Heart left ventricle (tissue), 16 donors: ENCODE results near the gene UBE4B. TPM values are rescaled to one million over a fixed set of nuclear protein-coding genes. Genes with fewer than 3 reads are reported as not detected.

Experiments used
- ATAC-seq, 4 donors: fragments of 200-7000 bp; cut with Tn5 transposase; one replicate each; pipeline ENCODE4 v1.9.1; 2020 to 2022; ENCODE audit warnings: moderate library complexity in 4 of 4, mild to moderate bottlenecking in 3 of 4, moderate number of reproducible peaks in 1 of 4
- DNase-seq, 5 donors: peaks; one replicate each; pipeline ENCODE4 v3.0.0-alpha.2; 2020
- H3K27ac ChIP-seq, 12 donors: fragments of 200-600 bp; sonication (generic) in 4 of 12; one replicate each; pipeline versions ENCODE4 v1.5.0 to v1.8.0; 2016 to 2022; ENCODE audit warnings: mild to moderate bottlenecking in 2 of 12
- H3K27me3 ChIP-seq, 9 donors: fragments of 200-600 bp; sonication (generic) in 2 of 9; one replicate each; pipeline versions ENCODE4 v1.5.1 to v1.8.0; 2016 to 2022; ENCODE audit warnings: mild to moderate bottlenecking in 3 of 9
- H3K36me3 ChIP-seq, 9 donors: fragments of 200-600 bp; sonication (generic) in 2 of 9; one replicate each; pipeline versions ENCODE4 v1.5.0 to v1.8.0; 2018 to 2022; ENCODE audit warnings: mild to moderate bottlenecking in 2 of 9
- H3K4me1 ChIP-seq, 12 donors: fragments of 200-600 bp; sonication (generic) in 4 of 12; one replicate each; pipeline versions ENCODE4 v1.5.0 to v1.8.0; 2016 to 2022; ENCODE audit warnings: mild to moderate bottlenecking in 3 of 12
- H3K4me3 ChIP-seq, 12 donors: fragments of 200-600 bp; sonication (generic) in 4 of 12; one replicate each; pipeline versions ENCODE4 v1.5.0 to v1.8.0; 2017 to 2022; ENCODE audit warnings: mild to moderate bottlenecking in 9 of 12, moderate library complexity in 4 of 12
- H3K9me3 ChIP-seq, 12 donors: fragments of 200-600 bp; sonication (generic) in 4 of 12; one replicate each; pipeline versions ENCODE4 v1.5.0 to v1.8.0; 2016 to 2022; ENCODE audit warnings: mild to moderate bottlenecking in 1 of 12
- CTCF ChIP-seq, 12 donors: fragments of 200-600 bp; sonication (generic) in 4 of 12; IDR thresholded peaks; one replicate each; pipeline versions ENCODE4 v1.5.0 to v1.8.0; 2018 to 2022; ENCODE audit warnings: antibody characterized with exemption in 12 of 12, mild to moderate bottlenecking in 5 of 12
- POLR2A ChIP-seq, 2 donors: fragments of 450-650 bp; IDR thresholded peaks; one replicate each; pipeline ENCODE4 v1.6.1; 2017; ENCODE audit warnings: antibody characterized with exemption in 2 of 2, mild to moderate bottlenecking in 2 of 2, moderate library complexity in 2 of 2
- WGBS, 4 donors: extraction: QIAGEN DNeasy Blood & Tissue Kit in 2 of 4; methylation state at CpG; one replicate each; pipeline versions ENCODE4 v1.1.5 to v1.1.7; 2013 to 2018; 5-methylcytosine and 5-hydroxymethylcytosine counted together
- intact Hi-C, 10 donors: fragments of 100-400 bp; cut with DNase I; formaldehyde crosslinking; loops; one replicate each; pipeline versions ENCODE4 v1.11.1 to v1.14.2; 2022
- polyA plus RNA-seq, 2 donors: library from polyadenylated mRNA; stranded (reverse); fragments of 200-250 nt; gene quantifications; one replicate each; pipeline ENCODE4 v1.2.3, GENCODE V29; 2013
- total RNA-seq, 9 donors: library from RNA; depleted of rRNA in 2 of 9; stranded (reverse); fragments of >200 nt in 2 of 9; fragmentation: NEBNext Ultra II Directional in 3 of 9; extraction: Animal tissue kit (Norgen Biotek cat#: 25700) in 3 of 9; gene quantifications; one replicate each; pipeline versions ENCODE4 v1.1.0 to v1.2.4, GENCODE V29; 2016 to 2023
- donor health status: ischemic (EF 13 %, LVEDD 7.1; RV severe dilation, severe dysfunction).
- donor health status: healthy with polysubstance abuse.
- donor health status: DM: no; HTN: yes; CAD: no.
- donor health status: DM: no; HTN: no; CAD: no.
- donor health status: ischemic (EF 25% LVEDD 6.9; RV normal size, moderate dysfunction).
- donor health status: ischemic (EF 25% LVEDD 5.7; RV mildly dilated, moderate dysfunction).
- donor health status: healthy.
- donor health status: DM: yes; HTN: yes; CAD: no.
- donor health status: ischemic (EF 35%, LVEDD 5.7; RV mildly dilated, moderate dysfunction).
- donor health status: nonischemic (EF 11% LVEDD 7.7; RV severe dilation, severe dysfunction).
- donor health status: DM: yes; HTN: yes; CAD: no.
- donor health status: PGD.
- donor health status: ischemic (EF 29% LVEDD 5.4; RV normal size, mild dysfunction).
- donor health status: nonischemic (EF 23%, LVEDD 6.1; RV moderate dilation, normal function).

UBE4B gene
- total and polyA plus RNA-seq, 11 donors = 18.5 to 132 (median 67.3) TPM

GRCh38 chr1:10173582-10173981 is 140.8 kb downstream of the UBE4B start:
- intact Hi-C loops = no loop called here
- no peak overlapping the region for H3K27ac ChIP-seq
- H3K4me1 ChIP-seq = peaks cover 0 to 4% (median 0%) of the 10 kb centered on the region in 12 donors
- DNase-seq (no peak), ATAC-seq (no peak)
- peaks cover 0 to 7% (median 0%) of the 10 kb centered on the region in 12 donors for H3K9me3 ChIP-seq
- H3K27me3 ChIP-seq = no peaks in the 10 kb centered on the region
- peaks cover 0 to 83% (median 75%) of the 10 kb centered on the region in 9 donors for H3K36me3 ChIP-seq
- TF ChIP-seq CTCF (IDR thresholded peaks at IDR 0.05) = no peak
- TF ChIP-seq POLR2A (IDR thresholded peaks at IDR 0.05) = no peak
- H3K4me3 ChIP-seq = no peak overlapping the region
- 91 to 97% (median 95%) methylated on average over 10 of the region's 10 CpGs for WGBS, 4 donors

DNA sequence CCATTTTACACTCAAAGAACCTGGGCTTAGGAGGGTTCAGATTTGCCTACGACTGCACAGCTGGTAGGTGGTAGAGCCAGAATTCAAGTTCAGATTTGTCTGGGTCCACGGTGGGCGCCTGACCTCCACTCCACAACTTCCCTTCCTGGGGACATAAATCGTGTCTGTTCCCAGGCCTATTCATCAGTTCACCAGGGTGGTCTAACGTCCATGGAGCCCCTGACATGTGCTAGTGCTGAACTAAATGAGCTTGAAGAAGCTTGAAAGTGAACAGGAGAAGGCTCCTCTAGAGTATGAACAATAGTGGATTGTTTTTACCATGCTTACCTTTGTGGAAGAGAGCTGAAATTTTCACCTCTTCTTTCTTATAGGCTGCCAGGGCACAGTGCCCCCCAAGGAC is 145.1 kb downstream of the UBE4B start:
- DNase-seq (no peak), ATAC-seq (no peak)
- 83 to 89% (median 85%) methylated on average over 5 of the region's 5 CpGs for WGBS, 4 donors
- H3K4me1 ChIP-seq = no peaks in the 10 kb centered on the region
- no peak for TF ChIP-seq CTCF (IDR thresholded peaks at IDR 0.05)
- no peak for TF ChIP-seq POLR2A (IDR thresholded peaks at IDR 0.05)
- no peak overlapping the region for H3K4me3 ChIP-seq
- no peak overlapping the region for H3K27ac ChIP-seq
- intact Hi-C loops = no loop called here
- H3K36me3 ChIP-seq = peaks cover 0 to 75% (median 65%) of the 10 kb centered on the region in 9 donors
- peaks cover 0 to 7% (median 0%) of the 10 kb centered on the region in 12 donors for H3K9me3 ChIP-seq
- H3K27me3 ChIP-seq = no peaks in the 10 kb centered on the region

DNA sequence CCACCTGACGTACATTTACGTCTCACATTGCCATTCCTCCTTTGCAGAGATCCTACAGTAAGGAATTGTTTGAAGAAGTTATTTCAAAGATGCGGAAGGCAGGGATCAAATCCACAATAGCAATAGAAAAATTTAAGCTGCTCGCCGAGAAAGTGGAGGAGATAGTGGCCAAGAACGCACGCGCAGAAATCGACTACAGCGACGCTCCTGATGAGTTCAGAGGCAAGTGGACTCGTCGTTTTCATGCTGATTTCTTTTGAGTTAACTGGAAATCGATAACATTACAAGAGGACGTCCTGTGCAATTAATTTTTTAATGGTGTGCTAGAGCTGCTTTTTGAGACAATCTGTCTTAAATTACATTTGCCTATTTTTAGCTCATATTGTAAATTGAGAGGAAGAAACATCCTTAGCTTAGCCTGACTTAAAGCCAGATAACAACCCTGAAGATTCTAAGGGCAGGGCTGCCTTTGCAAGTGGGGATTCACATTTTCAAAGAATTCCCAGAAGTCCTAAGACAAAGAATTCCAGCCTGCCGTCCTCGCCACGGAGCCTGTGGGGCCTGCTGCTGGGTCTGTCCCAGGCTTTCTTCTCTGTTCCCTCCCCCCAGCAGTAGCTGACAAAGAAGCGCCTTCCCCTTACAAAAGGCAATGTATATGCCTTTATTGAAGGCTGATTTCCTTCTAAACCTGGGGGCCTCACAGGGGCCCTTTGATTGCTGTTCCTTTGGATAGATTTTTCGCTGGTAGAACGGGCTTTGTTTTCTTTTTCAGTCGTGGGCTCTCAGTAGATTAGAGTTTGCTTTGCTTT is 146.0 kb downstream of the UBE4B start:
- Histone ChIP-seq H3K4me3 (no peak overlapping the region), H3K4me1 (no peaks in the 10 kb centered on the region), H3K36me3 (peaks cover 0 to 67% (median 56%) of the 10 kb centered on the region in 9 donors), H3K9me3 (peaks cover 0 to 7% (median 0%) of the 10 kb centered on the region in 12 donors), H3K27ac (no peak overlapping the region), H3K27me3 (no peaks in the 10 kb centered on the region)
- intact Hi-C loops = no loop called here
- 82 to 85% (median 83%) methylated on average over 22 of the region's 22 CpGs for WGBS, 4 donors
- ATAC-seq (no peak), DNase-seq (no peak)
- no peak for TF ChIP-seq POLR2A (IDR thresholded peaks at IDR 0.05)
- no peak for TF ChIP-seq CTCF (IDR thresholded peaks at IDR 0.05)

DNA sequence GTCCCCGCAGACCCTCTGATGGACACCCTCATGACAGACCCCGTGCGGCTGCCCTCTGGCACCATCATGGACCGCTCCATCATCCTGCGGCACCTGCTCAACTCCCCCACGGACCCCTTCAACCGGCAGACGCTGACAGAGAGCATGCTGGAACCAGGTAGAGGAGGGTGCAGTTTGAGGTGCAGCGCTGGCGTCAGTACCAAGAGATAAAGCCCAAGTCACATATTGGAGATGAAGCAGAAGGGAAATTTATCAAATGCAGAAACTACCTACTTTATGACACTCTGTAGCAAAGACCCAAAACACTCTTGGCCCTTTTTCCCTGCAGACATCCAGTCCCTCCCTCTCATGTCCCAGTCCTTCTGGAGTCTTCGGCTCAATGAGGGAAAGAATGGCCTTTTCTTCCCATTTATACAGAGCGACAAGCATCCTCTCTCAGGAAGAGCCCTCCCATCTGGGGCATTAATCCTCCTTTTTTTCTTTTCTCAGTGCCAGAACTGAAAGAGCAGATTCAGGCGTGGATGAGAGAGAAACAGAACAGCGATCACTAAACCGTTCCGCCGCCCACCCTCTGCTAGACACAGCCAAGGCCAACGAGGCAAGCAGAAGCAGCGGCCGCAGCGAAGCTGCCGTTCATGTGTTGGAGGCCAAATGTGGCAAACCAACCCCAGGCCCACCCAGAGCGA is 146.8 kb downstream of the UBE4B start:
- Histone ChIP-seq H3K27ac (no peak overlapping the region), H3K36me3 (peaks cover 0 to 62% (median 54%) of the 10 kb centered on the region in 9 donors), H3K4me3 (no peak overlapping the region), H3K4me1 (no peaks in the 10 kb centered on the region), H3K27me3 (no peaks in the 10 kb centered on the region), H3K9me3 (peaks cover 0 to 7% (median 0%) of the 10 kb centered on the region in 12 donors)
- DNase-seq = no peak
- ATAC-seq = no peak
- TF ChIP-seq CTCF (IDR thresholded peaks at IDR 0.05) (no peak), POLR2A (IDR thresholded peaks at IDR 0.05) (no peak)
- intact Hi-C loops = no loop called here
- WGBS, 4 donors = 85 to 95% (median 91%) methylated on average over 23 of the region's 23 CpGs
